Activated naive CD4-positive, alpha-beta T cell treated with anti-CD3 and anti-CD28 coated beads, Interleukin-2, amount 50 U/mL, for 72 hours (primary cell): ENCODE measurements around the gene FCHO2. TPM values are rescaled to one million over a fixed set of nuclear protein-coding genes. Genes with fewer than 3 reads are reported as not detected.

Experiments
- ATAC-seq, 2 donors: fragments of 150-1000 bp; cut with Tn5 transposase; 2 replicates each; pipeline ENCODE4 v1.10.0; 2021; ENCODE audit warnings: mild to moderate bottlenecking in 2 of 2, moderate library complexity in 2 of 2
- DNase-seq, 2 donors: peaks; one replicate each; pipeline ENCODE4 v3.0.0; 2021 to 2022; ENCODE audit warnings: low spot score in 2 of 2
- H3K27ac Mint-ChIP-seq, 2 donors: one replicate each; pipeline ENCODE4 v1.8.0; 2022; ENCODE audit warnings: mild to moderate bottlenecking in 2 of 2, mixed read lengths in 2 of 2
- H3K36me3 Mint-ChIP-seq, 2 donors: one replicate each; pipeline ENCODE4 v1.8.0; 2022; ENCODE audit warnings: mixed read lengths in 2 of 2
- H3K9me3 Mint-ChIP-seq, 2 donors: one replicate each; pipeline ENCODE4 v1.8.0; 2022; ENCODE audit warnings: mixed read lengths in 2 of 2
- total RNA-seq, 2 donors: library from RNA; stranded (reverse); gene quantifications; one replicate each; pipeline ENCODE4 v1.2.3, GENCODE V29; 2022

Gene FCHO2
- total RNA-seq, 2 donors from 2014 or later, result 0.39 to 1.5 TPM

GRCh38 chr5:73045623-73046022, 89.8 kb downstream of the FCHO2 start:
- peaks cover 0 to 4% of the 10 kb centered on the region in 2 donors for H3K36me3 Mint-ChIP-seq
- H3K27ac Mint-ChIP-seq, result no peak overlapping the region
- DNase-seq (no peak), ATAC-seq (no peak)
- no peaks in the 10 kb centered on the region for H3K9me3 Mint-ChIP-seq

GRCh38 chr5:73061593-73061992, 105.8 kb downstream of the FCHO2 start:
- H3K9me3 Mint-ChIP-seq, result no peaks in the 10 kb centered on the region
- ATAC-seq (no peak), DNase-seq (no peak)
- no peak overlapping the region for H3K27ac Mint-ChIP-seq
- no peaks in the 10 kb centered on the region for H3K36me3 Mint-ChIP-seq

- DNase-seq, result no peak
Measured at GRCh38 chr5:73066466-73066865, 110.6 kb downstream of the FCHO2 start.

GRCh38 chr5:73067213-73067612, 111.4 kb downstream of the FCHO2 start:
- Mint-ChIP-seq H3K9me3 (no peaks in the 10 kb centered on the region), H3K36me3 (no peaks in the 10 kb centered on the region), H3K27ac (no peak overlapping the region)
- ATAC-seq, result no peak
- DNase-seq, result no peak

More at GRCh38 chr5:73066466-73066865, 110.6 kb downstream of the FCHO2 start:
- no peaks in the 10 kb centered on the region for H3K36me3 Mint-ChIP-seq
- H3K27ac Mint-ChIP-seq, result no peak overlapping the region
- ATAC-seq, result no peak
- H3K9me3 Mint-ChIP-seq, result no peaks in the 10 kb centered on the region

GRCh38 chr5:73081093-73081492, 125.3 kb downstream of the FCHO2 start:
- Mint-ChIP-seq H3K36me3 (no peaks in the 10 kb centered on the region), H3K9me3 (no peaks in the 10 kb centered on the region), H3K27ac (no peak overlapping the region)
- DNase-seq (no peak), ATAC-seq (no peak)

- no peak overlapping the region for H3K27ac Mint-ChIP-seq
- ATAC-seq (no peak), DNase-seq (no peak)
- H3K36me3 Mint-ChIP-seq, result no peaks in the 10 kb centered on the region
- no peaks in the 10 kb centered on the region for H3K9me3 Mint-ChIP-seq
Measured at GRCh38 chr5:73088026-73088425, 132.2 kb downstream of the FCHO2 start.

GRCh38 chr5:73093943-73094342, 138.1 kb downstream of the FCHO2 start:
- peaks cover 0 to 4% of the 10 kb centered on the region in 2 donors for H3K9me3 Mint-ChIP-seq
- DNase-seq (no peak), ATAC-seq (peak; percentile 78 to 93)
- no peak overlapping the region for H3K27ac Mint-ChIP-seq
- no peaks in the 10 kb centered on the region for H3K36me3 Mint-ChIP-seq

GRCh38 chr5:73094415-73094814, 138.6 kb downstream of the FCHO2 start:
- ATAC-seq (peak; percentile 72 to 80), DNase-seq (no peak)
- Mint-ChIP-seq H3K36me3 (no peaks in the 10 kb centered on the region), H3K27ac (no peak overlapping the region), H3K9me3 (peaks cover 0 to 4% of the 10 kb centered on the region in 2 donors)

GRCh38 chr5:73095564-73096238, 139.9 kb downstream of the FCHO2 start:
- Mint-ChIP-seq H3K36me3 (no peaks in the 10 kb centered on the region), H3K27ac (no peak overlapping the region), H3K9me3 (peaks cover 0 to 4% of the 10 kb centered on the region in 2 donors)
- ATAC-seq (no peak), DNase-seq (no peak)

- no peak overlapping the region for H3K27ac Mint-ChIP-seq
- peaks cover 0 to 4% of the 10 kb centered on the region in 2 donors for H3K9me3 Mint-ChIP-seq
- H3K36me3 Mint-ChIP-seq, result no peaks in the 10 kb centered on the region
- DNase-seq (no peak), ATAC-seq (peak; percentile 22 to 72)
Measured at GRCh38 chr5:73096239-73096575, 140.4 kb downstream of the FCHO2 start.

- no peak overlapping the region for H3K27ac Mint-ChIP-seq
- no peak for DNase-seq
- ATAC-seq, result no peak
- H3K36me3 Mint-ChIP-seq, result no peaks in the 10 kb centered on the region
- peaks cover 0 to 4% of the 10 kb centered on the region in 2 donors for H3K9me3 Mint-ChIP-seq
Measured at GRCh38 chr5:73097740-73098139, 141.9 kb downstream of the FCHO2 start.

GRCh38 chr5:73100109-73100508, 144.3 kb downstream of the FCHO2 start:
- Mint-ChIP-seq H3K27ac (no peak overlapping the region), H3K36me3 (peaks cover 0 to 5% of the 10 kb centered on the region in 2 donors), H3K9me3 (peaks cover 0 to 4% of the 10 kb centered on the region in 2 donors)
- DNase-seq, result no peak
- ATAC-seq, result no peak

- peaks cover 3 to 4% of the 10 kb centered on the region in 2 donors for H3K9me3 Mint-ChIP-seq
- H3K36me3 Mint-ChIP-seq, result peaks cover 0 to 5% of the 10 kb centered on the region in 2 donors
- ATAC-seq, result no peak
- DNase-seq, result no peak
- H3K27ac Mint-ChIP-seq, result no peak overlapping the region
Measured at GRCh38 chr5:73103870-73104299, 148.0 kb downstream of the FCHO2 start.

- H3K36me3 Mint-ChIP-seq, result peaks cover 0 to 5% of the 10 kb centered on the region in 2 donors
- ATAC-seq, result no peak
- peaks cover 3 to 4% of the 10 kb centered on the region in 2 donors for H3K9me3 Mint-ChIP-seq
- DNase-seq, result no peak
- H3K27ac Mint-ChIP-seq, result no peak overlapping the region
Measured at GRCh38 chr5:73104326-73104725, 148.5 kb downstream of the FCHO2 start.

- Mint-ChIP-seq H3K36me3 (peaks cover 0 to 10% of the 10 kb centered on the region in 2 donors), H3K9me3 (peaks cover 3 to 4% of the 10 kb centered on the region in 2 donors), H3K27ac (no peak overlapping the region)
- peak in 1 of 2 donors; percentile 34 for ATAC-seq
- no peak for DNase-seq
Measured at GRCh38 chr5:73106335-73106734, 150.5 kb downstream of the FCHO2 start.

- ATAC-seq (no peak), DNase-seq (no peak)
- H3K36me3 Mint-ChIP-seq, result peaks cover 0 to 12% of the 10 kb centered on the region in 2 donors
- H3K27ac Mint-ChIP-seq, result no peak overlapping the region
- peaks cover 4 to 8% of the 10 kb centered on the region in 2 donors for H3K9me3 Mint-ChIP-seq
Measured at GRCh38 chr5:73110190-73110589, 154.3 kb downstream of the FCHO2 start.

- Mint-ChIP-seq H3K9me3 (peaks cover 4 to 8% of the 10 kb centered on the region in 2 donors), H3K27ac (no peak overlapping the region)
Measured at GRCh38 chr5:73111536-73111935, 155.7 kb downstream of the FCHO2 start.

GRCh38 chr5:73112359-73112758, 156.5 kb downstream of the FCHO2 start:
- no peak overlapping the region for H3K27ac Mint-ChIP-seq
- peaks cover 4 to 8% of the 10 kb centered on the region in 2 donors for H3K9me3 Mint-ChIP-seq
- peaks cover 0 to 15% of the 10 kb centered on the region in 2 donors for H3K36me3 Mint-ChIP-seq
- ATAC-seq, result no peak
- no peak for DNase-seq

More at GRCh38 chr5:73111536-73111935, 155.7 kb downstream of the FCHO2 start:
- H3K36me3 Mint-ChIP-seq, result peaks cover 0 to 12% of the 10 kb centered on the region in 2 donors
- no peak for ATAC-seq
- no peak for DNase-seq
